Amniotic epithelial cell (primary cell): Measurements from ENCODE around the gene XPNPEP1.
"Not testable (repeated sequence)": the region's sequence is repeated elsewhere in the genome, so short reads cannot be mapped to it uniquely, and the experiment has no call there.

Experiments
- DNase-seq: peaks from one replicate; pipeline ENCODE4 v3.0.0-alpha.2; 2010; ENCODE audit warnings: low read depth

XPNPEP1 gene

DNA sequence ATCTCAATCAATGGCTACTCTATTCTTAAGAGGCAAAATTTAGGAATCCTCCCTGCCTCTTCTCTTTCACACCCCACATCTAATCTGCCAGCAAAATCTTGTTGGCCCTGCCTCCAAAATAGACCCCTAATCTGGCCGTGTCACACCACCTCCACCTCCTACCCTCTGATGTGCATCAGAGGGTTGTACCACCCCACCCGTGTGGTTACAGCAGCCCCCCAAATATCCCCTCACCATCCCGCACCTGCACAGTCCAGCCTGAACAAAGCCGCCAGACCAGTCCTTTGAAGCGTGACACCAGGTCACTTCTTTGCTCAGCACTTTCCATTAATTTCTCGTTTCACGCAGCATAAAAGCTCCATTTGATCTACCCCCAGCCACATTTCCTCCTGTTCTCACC is 776 bp upstream of the XPNPEP1 start:
- DNase-seq = no peak

DNA sequence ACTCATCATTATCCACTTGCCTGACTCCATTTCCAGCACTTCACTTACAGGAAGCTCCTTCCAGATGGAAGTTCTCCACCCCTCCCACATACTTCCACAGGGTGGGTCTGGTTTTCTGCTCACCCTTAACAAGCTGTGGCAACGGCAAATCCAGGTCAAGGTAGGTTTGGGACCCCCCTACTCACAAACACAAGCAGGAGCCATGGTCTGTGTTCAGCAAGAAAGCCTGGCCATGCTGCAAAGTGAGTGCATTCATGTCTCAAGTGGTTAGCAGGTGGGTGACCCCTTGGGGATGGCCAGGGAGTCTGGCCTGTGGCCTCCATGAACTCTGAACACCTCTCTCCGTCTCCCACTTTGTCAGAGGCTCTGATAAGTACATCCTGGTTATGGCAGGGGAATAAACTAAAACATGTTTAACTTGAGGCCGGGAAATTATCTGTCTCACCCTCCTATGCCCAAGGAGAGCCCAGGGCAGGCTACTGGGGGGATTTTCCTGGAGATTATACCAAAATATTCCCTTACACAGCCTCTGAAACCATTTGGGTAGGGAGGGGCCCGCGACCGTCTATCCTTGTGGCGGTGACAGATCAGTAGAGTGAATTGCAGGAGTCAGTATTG is 844 bp downstream of the XPNPEP1 start:
- no peak for DNase-seq

DNA sequence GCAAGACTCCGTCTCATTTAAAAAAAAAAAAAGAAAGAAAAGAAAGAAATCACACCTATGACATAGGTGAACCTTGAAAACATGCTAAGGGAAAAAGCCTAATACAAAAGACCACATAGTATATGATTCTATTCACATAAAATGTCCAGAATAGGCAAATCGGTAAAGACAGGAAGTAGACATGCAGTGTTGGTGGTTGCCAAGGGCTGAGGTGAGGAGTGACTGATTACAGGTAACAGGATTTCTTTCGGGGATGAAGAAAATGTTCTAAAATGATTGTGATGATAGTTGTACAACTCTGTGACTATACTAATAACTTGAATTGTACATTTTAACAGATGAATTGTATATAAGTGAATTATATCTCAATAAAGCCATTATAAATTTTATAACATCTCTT is 3.3 kb downstream of the XPNPEP1 start:
- DNase-seq = no peak

DNA sequence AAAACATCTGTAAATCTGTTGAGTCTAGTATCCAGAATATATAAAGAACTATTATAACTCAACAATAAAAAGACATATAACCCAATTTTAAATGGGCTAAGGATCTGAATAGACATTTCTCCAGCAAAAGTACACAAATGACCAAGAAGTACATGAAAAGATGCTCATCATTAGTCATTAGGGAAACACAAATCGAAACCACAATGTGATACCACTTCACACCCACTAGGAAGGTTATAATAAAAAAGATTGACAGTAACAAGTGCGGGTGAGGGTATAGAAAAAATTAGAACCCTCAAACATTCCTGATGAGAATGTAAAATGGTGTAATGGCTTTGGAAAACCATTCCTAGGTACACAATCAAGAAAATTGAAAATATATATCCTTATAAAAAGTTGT is 4.1 kb downstream of the XPNPEP1 start:
- no peak for DNase-seq

DNA sequence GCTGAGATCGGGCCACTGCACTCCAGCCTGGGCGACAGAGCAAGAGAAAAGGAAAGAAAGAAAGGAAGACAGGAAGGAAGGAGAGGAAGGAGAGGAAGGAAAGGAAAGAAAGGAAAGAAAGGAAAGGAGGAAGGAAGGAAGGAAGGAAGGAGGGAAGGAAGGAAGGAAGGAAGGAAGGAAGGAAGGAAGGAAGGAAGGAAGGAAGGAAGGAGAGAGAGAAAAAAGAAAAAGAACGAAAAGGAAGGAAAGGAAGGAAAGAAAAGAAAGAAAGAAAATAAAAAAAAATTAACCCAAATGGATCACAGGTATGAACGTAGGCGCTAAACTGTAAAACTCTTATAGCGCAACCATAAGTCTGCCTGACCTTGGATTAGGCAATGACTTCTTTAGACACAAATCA is 4.6 kb downstream of the XPNPEP1 start:
- DNase-seq = not testable (repeated sequence)

DNA sequence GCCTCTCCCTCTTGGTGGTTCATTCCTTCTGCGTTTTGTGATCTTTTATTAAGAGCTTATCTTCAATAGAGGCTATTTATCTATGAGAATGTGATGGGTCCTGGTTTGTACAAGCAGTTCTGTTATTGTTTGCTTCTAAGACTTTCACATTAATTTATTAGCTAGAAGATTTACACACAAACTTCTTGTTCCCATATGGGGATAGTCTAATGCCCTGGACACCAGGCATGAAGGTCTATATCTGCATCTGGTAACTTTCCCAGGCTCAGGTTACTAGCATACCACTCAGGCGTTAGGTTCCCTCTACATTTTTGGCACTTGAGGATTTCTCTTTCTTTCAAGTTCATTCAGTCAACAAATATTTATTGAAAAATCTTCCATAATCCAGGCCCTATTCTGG is 7.7 kb downstream of the XPNPEP1 start:
- peak; percentile 50 for DNase-seq

DNA sequence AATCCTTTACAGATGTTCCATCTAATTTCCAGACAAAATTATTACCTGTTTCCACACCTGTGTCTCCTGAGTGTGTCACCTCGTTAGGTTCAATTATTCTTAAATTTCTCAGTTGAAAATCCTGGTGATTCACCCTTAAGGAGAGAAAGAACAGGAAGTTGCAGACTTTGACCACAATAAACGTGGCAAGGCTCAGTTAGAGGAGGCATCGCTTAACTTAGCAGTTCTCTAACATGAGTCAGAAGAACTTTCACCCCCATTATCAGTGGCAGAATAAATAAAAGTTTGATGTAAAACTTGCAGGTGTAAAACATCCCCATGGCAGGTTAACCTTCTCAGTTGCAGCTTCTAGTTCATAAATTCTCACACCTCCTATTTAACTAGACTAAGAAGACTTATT is 8.3 kb downstream of the XPNPEP1 start:
- peak; percentile 95 for DNase-seq

DNA sequence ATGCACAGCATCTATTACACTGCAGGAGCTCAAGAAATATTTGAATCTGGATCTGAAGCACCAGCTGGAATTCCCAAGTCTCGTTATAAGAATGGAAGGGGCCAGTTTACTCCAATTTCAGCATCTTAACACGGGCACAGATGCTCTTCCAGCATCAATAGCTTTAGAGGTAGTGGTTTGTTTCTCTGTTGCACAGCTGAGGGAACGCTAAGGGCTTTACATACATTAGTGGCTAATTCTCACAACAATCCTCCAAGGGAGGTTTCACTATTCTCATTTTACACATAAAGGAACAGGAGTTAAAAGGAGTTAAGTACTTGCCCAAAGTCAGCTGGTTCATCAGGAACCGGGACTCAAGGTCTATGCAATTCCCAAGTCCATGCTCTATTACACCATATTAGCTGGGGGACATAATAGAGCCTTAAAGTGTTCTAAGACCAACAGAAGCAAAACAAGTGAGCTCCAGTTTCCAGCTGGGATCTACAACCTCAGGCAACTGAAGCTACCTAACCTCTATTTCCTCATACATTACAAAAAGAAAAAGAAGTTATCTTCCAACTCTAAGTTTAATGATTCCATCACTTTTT is 9.9 kb downstream of the XPNPEP1 start:
- DNase-seq = no peak

DNA sequence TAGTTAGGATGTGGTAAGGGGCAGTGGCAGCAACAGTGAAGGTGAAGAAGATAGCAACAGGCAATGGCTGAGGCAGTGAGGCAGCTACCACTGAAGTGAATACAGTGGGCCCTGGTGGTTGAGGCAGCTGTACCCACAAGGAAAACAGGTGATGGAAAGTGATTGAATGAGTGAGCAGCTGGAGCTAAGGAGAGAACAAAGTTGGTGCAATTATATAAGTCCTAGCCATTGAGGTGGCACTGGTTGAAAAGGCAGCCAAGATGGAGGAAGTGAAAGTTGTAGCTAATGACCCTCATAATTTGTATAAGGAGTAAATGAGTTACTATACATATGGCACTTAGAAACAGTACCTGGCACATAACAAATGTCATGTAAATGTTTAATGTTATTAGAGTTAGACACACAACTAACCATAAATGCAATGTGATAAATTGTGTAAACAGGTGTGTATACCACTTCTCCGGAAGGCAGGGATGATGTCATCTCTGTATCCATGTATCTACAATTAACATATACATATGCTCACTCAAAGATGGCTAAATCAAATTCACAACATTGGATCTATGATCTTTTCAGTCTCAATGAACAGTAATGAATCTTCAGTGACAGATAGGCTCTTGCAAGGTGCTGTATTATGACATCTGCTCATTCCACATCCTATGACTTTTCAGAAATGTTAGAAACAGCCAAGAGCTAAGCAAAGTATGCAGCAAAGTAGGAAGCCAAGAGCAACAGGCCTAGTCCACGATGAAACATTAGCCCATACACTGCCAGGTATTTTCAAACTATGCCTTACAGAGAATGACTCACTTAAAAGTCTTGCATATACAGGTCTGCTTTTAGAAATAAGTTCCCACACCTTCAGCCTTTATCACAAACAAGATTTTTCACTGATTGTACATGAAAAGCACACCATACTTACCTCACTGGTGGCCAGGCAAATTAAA is 10.7 kb downstream of the XPNPEP1 start:
- DNase-seq = peak; percentile 73

DNA sequence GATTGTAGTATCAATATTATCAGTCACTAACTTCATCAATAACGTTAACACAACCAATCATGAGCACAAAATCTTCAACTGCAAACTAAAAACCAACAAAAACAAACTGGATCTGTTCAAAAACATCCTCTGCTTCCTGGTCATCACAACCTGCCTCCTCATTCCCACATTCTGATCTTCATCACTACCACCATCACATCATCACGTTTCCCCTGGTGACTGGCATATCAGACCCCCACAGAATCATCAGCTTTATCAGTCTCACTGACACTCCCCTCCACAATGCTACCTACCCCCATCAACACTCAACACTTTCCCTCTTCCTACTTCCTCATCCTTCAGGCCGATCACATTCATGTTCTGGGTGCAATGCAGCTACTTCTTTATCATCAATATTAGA is 11.4 kb downstream of the XPNPEP1 start:
- no peak for DNase-seq

DNA sequence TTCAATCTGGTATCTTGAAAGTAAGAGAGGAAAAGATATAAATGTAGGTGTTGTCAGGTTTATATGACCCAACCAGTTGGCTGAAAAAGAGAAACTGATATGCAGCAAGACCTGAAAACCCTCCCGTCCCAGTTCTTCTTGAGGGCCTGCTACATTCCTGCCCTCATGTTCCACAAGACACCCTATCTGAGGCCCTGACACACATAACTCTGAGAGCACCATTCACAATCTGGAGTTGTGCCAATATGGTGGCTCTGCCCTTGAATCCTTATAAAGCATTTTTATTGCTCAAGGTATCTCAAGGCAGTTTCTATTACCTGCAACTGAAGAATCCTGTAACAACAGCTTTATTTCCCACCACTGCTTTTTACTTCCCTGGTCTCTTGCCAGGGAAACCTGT is 17.0 kb downstream of the XPNPEP1 start:
- DNase-seq = no peak

DNA sequence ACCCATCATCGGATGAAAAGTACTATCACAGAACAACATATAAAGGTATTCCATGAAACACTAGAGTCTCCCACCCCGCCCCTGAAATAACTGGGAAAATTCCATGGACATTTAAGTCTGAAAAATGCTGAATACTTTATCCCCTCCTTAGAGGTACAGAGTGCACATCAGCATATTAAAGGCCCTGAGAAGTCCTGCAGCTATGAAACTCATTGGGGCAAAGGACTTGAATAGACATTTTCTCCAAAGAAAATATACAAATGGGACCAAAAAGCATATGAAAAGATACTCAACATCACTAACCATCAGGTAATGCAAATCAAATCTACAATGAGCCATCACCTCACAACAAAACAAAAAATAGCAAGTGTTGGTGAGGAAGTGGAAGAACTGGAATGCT is 18.9 kb downstream of the XPNPEP1 start:
- DNase-seq = no peak

DNA sequence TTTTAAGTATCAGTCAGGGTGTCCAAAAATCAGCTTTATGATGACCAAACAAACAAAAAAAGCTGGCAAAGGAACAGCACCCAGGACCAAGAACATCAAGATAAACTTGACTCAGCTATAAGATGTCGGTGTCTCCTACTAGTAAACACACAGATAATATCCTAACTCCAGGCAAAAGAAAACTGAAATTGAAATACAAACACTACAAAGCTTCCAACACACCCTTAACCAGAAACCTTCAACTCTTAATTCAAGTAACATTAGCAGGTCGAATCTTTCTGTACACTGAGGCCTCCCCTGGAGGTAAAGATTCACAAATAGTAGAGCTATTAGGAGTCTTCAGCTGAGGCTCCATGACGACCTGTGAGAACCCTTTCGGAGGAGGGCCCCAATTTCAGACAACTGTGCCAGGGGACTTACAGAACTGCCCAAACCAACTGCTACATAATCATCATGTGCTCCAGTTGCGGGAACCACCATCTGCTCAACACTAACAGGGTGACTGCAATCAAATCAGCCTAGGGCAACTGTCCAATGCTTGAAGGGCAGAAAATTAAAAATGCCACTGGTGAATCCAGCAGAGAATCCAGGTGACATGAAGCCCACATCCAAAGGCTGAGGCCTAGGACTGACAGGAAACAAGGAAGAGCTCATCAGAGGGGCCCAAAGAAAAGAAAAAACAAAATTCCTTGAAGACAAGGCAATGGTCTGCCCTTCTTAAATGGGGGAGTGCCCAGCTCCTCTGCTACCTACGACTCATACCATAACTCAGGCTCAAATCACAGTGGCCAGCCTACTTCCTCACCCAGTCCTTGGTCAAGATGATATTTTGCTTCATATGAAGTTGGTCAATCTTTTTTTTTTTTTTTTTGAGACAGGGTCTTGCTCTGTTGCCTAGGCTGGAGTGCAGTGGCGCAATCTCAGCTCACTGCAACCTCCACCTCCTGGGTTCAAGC is 20.0 kb downstream of the XPNPEP1 start:
- peak; percentile 34 for DNase-seq

DNA sequence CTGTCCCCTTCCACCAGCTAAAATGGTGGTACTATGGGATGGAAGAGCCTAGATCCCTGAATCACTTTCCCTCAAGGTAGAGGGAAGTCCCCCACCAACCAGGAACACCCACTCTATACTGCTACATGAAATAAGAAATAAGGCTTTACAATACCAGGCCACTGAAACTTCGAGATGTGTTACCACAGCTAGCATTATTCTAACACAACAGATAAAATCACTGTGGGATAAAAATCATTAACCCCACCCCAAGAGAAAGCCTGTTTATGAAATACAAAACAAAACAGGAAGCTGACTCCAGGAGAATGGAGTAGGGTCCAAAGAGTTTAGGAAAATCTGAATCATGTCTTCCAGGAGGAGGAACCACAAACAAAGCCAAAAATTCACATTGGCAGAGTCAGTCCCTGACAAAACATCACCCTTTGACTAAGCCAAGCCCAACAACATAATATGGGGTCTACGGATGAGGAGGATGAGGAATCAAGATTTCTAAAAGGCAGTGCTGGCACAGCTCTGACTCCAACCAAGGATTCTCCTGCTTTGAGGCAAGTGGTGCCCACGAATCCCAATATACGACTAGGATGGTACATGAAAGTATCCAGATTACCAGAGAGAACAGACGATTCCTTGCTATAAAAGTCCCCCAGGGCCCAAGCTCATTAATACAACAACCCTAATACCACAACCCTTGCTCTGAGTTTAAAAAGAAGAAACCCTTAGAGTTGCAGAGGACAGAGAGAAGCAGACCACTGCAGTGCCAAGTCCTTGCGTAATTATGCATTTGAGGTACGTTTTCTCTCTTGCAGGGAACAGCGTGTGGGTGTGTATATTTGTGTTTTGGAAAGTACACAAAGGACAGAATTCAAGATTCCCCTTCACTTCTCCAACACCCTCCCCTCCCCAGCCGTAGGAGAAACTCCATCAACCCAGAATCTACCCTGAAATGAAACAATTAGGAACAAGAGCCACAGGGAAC is 23.7 kb downstream of the XPNPEP1 start:
- peak; percentile 35 for DNase-seq

DNA sequence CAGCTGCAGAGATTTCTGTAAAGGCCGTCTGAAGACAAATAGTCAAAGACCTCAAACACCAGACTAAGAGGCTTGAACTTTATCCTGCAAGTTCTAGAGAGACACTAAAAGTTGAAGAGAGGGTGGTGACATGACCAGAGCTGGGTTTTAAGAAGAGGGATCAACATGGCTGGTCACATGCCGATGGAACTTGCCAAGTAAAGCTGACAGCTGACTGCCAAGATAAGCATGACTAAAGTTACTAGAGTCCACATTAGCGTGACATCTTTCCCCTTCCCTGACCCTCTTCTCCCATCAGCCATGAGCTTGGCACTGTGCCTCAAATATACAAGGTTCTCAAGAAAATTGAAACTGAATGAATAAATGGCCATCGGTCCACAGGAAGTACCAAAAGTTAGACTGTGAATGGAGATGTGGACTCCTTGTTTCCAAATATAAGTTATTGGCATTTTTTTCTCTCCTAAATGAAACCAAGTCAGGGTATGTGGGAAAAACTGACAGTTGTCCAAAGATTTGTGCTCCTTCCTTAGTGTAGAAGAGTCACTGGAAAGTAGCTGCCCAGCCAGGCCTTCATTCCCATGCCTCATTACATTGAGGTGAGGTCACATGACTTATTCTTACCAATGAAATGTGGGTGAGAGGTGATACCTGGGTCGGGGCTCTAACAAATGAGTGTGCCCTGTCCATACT is 24.5 kb downstream of the XPNPEP1 start:
- no peak for DNase-seq

DNA sequence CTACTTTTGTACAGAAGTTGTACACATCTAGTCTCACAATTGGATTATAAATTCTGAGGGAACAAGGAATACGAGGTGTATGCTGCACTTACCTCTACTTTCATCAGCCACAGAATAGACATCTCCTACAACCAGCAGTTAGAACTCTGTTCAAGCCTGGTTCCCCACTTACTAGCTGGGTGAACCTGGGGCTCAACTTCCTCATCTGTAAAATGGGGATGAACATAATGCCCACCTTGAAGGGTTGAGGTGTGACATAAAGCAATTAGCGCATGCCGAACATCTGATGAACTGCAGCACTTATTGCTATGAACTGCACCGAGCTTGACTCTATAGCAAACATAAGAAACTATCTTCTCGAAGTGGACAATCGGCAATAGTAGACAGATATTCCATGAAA is 25.3 kb downstream of the XPNPEP1 start:
- DNase-seq = no peak

DNA sequence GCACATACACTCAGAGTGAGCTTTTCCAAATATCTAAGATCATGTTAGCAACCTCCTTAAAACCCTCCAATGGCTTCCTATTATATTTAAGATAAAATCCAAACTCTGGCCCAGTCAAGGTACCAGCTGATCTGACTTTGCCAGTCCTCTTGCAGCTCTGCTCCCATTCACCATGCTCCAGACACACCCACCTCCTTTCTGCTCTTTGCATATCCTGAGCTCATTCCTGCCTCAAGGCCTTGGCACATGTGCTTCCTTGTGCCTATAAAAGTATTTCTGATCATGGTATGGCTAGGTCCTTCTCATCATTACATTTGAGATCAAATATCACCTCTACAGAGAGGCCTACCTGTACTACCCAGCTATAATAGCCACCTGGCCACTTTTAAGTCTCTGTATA is 27.5 kb downstream of the XPNPEP1 start:
- DNase-seq = no peak

DNA sequence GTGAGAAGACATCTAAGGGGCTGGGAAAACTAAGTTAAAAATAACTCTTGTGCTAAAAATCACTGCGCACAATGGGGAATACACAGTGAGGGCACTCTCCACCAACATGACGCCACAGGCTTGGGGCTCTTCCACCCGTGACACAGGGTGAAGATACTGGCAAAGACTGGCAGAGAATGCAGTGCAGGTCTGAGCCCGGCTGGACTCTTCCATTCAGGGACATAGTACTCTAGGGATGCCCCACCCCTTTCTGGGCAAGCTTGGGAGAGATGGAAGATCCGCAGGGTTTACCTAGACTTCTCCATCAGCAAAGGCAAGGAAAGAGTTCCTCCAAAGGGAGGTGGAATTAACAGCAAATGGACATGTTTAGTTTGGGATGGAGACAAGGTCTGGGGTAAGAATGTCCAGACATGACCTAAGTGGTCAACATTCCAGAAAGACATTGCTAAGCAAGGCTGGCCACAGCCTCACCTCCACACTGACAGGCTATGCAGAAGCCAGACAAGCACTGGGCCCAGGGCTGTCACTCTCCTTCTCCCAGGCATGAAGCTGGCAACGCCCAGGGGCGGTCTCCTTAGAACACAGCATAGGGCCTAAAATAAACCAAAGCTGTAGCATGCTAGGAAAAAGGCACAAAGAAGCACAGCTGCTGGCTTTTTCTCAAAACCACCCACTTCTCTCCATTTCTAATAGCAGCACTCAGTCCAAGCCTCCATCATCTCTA is 28.1 kb downstream of the XPNPEP1 start:
- DNase-seq = peak; percentile 35

DNA sequence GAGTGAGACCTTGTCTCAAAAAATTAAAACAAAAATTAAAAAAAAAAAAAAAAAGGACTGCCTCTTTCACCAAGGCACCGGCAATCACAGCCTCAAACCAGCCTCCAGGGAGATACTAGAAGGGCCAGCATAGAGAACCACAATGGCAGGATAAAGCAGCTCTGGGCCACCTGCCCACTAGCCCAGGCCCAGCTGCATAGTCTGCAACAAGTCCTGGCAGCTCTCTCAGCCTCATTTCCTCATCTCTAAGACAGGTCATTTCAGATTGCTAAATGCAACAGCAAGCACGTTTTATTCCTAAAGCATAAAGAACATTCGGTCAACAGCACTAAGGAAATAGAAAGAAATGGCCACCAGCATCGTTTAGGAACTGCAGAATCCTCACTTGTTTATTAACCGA is 28.8 kb downstream of the XPNPEP1 start:
- peak; percentile 87 for DNase-seq

DNA sequence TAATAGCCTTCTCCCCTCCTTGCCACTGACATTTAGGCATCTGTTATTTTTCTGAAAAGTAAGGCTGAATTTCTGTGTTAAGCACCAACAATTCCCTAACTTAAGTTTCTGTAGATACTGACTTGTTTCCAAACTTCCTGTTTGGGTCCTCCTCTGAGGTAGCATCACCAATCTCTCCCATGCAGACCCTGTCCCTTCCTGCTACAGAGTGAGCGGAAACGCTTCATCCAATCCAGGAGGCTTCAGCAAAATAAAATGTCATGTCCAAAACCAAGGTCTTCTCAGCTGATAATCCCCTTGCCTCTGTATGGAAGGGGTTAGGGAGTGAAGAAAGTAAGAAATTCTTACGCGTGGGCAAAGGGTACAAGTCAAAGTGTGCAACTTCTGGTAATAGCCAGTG is 29.9 kb downstream of the XPNPEP1 start:
- DNase-seq = no peak
